ENCODE data around the gene NFXL1.

NFXL1 gene

GRCh38 chr4:47830265-47831025 lies 83.9 kb downstream of the NFXL1 start:
- DNase-seq, result no peak

DNA sequence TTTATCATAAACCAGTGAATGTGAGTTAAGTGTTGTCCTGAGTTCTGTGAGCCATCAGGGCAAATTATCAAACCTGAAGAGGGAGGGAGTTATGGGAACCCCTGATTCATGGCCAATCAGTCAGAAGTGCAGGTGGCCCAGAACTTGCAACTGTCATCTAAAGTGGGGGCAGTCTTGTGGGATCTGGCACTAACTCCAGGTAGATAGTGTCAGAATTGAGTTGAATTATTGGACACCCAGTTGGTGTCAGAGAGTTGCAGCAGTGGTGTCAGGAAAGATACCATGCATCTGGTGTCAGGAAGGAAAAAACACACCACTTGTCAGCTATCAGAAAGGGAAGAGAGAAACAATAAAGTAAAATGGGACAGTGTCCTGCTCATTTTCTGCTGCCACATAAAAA lies 84.9 kb downstream of the NFXL1 start:
- DNase-seq, result no peak

DNA sequence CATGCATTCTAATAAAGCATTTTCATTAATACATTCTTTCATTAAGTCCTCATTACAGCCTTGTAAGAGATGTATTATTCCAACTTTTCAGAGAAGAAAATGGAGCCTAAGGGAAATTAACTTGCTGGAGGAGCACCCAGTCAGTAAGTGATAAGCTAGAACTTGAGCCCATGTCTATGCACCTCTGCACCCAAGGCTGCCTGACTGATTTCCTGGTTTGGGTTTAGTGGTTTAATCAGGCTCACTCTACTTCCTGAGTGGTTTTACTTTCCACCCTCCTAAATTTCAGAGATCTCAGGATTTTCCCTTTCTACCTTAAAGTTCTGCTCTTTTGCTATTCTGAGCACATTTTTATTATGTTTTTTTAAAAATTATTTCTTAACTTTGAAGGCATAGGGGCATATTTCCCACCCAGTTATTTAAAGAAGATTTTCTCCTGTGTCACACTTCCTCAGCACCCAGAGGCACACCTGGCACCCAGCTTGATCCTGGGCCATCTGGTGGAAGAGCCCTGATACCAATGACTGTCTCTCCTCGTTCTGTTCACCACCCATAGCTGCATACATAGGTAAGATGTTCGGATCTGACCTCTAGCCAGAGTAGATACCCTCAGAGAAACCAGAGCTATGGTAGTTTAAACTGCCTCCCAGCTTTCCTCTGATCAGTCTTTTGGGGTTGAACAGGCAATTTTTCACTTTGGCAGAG lies 86.9 kb downstream of the NFXL1 start:
- no peak for DNase-seq

GRCh38 chr4:47824840-47825239 lies 89.5 kb downstream of the NFXL1 start:
- no peak for DNase-seq

- no peak for DNase-seq
Observed at GRCh38 chr4:47819178-47819577, 95.2 kb downstream of the NFXL1 start.

GRCh38 chr4:47817275-47817674 lies 97.1 kb downstream of the NFXL1 start:
- DNase-seq, result no peak

- DNase-seq, result no peak
Observed at GRCh38 chr4:47816748-47817147, 97.6 kb downstream of the NFXL1 start.

DNA sequence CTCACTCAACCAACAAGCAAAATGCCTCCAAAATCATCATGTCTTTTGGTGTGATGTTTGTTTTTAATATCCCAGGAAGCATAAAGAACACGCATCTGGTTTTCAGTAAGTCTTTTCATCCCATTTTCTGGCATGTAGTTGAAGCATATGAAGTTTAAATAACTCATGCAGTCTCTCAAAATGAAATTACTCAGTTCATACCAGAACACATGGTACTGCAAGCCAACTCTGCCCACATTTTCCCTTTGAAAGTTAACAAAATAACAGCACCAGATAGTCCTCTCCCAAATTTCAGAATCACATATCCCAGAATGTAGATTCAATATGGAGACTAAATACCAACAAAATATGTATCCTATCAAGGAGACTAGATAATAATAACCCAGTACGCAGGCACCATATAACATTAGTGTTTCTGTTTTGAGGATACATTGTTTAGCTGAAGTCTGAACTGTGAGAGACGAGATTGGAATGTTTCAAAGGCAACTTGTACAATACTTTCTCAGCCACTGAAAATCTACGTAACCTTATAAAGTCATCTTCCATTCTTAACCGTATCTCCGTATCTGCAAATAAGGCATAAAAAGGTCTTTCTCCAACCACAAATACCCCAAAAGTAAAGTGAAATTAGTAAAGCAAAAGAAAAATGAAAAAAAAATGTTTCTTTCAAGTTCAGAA lies 99.6 kb downstream of the NFXL1 start:
- DNase-seq, result no peak

GRCh38 chr4:47809654-47810203 lies 104.7 kb downstream of the NFXL1 start:
- DNase-seq, result no peak

DNA sequence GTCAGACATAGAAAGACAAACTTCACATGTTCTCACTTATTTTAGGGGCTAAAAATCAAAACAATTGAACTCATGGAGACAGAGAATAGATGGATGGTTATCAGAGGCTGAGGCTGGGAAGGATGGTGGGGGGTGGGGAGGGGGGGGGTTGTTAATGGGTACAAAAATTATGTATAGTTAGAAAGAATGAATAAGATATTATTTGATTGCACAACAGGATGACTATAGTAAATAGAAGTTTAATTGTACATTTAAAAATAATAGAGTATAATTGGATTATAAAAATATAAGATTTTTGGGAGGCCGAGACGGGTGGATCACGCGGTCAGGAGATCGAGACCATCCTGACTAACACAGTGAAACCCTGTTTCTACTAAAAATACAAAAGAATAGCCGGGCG lies 109.8 kb downstream of the NFXL1 start:
- DNase-seq, result no peak

- DNase-seq, result no peak
Observed at GRCh38 chr4:47801481-47802002, 112.8 kb downstream of the NFXL1 start.

- DNase-seq, result no peak
Observed at GRCh38 chr4:47798165-47798564, 116.2 kb downstream of the NFXL1 start.

Data from T1000 (cell line).